ENCODE measurements around the gene KHDC4. TPM values are rescaled to one million over a fixed set of nuclear protein-coding genes. Genes with fewer than 3 reads are reported as not detected.

KHDC4 gene
- polyA plus RNA-seq, 5 donors = 62.3 to 92.7 (median 70.7) TPM

- DNase-seq = peak in 1 of 2 donors; percentile 26
Observed at GRCh38 chr1:155871390-155871789, 62.8 kb downstream of the KHDC4 start.

- no peak for DNase-seq
Observed at GRCh38 chr1:155867766-155868165, 66.4 kb downstream of the KHDC4 start.

GRCh38 chr1:155864393-155864792 is 69.8 kb downstream of the KHDC4 start:
- DNase-seq = no peak

Other genes starting within 250 kb of the KHDC4 start
- 10 to 100 TPM; 75.9 to 89.1 (median 83.6) TPM for gene YY1AP1, start 245.6 kb downstream of the KHDC4 start, polyA plus RNA-seq (ENCODE audit: insufficient read depth in 1 of 5, insufficient read length in 5 of 5, low replicate concordance in 1 of 5)
- gene DAP3, start 245.3 kb downstream of the KHDC4 start, polyA plus RNA-seq (ENCODE audit: insufficient read depth in 1 of 5, insufficient read length in 5 of 5, low replicate concordance in 1 of 5) = 100 to 1,000 TPM; 115 to 141 (median 135) TPM
- 10 to 100 TPM; 47.3 to 64.9 (median 61.8) TPM for gene GON4L, start 77.2 kb downstream of the KHDC4 start, polyA plus RNA-seq (ENCODE audit: insufficient read depth in 1 of 5, insufficient read length in 5 of 5, low replicate concordance in 1 of 5)
- 10 to 100 TPM in 4 of 5 donors, 1 to 10 TPM in 1; 8.7 to 13.8 (median 13.1) TPM for gene SYT11, start 74.8 kb downstream of the KHDC4 start, polyA plus RNA-seq (ENCODE audit: insufficient read depth in 1 of 5, insufficient read length in 5 of 5, low replicate concordance in 1 of 5)
- 10 to 100 TPM; 40.1 to 53.1 (median 48.8) TPM for gene RIT1, start 23.1 kb downstream of the KHDC4 start, polyA plus RNA-seq (ENCODE audit: insufficient read depth in 1 of 5, insufficient read length in 5 of 5, low replicate concordance in 1 of 5)
- under 1 TPM in 4 of 5 donors, not detected in 1; 0.09 to 0.34 (median 0.22) TPM for gene RXFP4, start 7.2 kb upstream of the KHDC4 start, polyA plus RNA-seq (ENCODE audit: insufficient read depth in 1 of 5, insufficient read length in 5 of 5, low replicate concordance in 1 of 5)
- 100 to 1,000 TPM; 179 to 260 (median 212) TPM for gene ARHGEF2, start 44.1 kb upstream of the KHDC4 start, polyA plus RNA-seq (ENCODE audit: insufficient read depth in 1 of 5, insufficient read length in 5 of 5, low replicate concordance in 1 of 5)
- 100 to 1,000 TPM; 493 to 557 (median 530) TPM for gene SSR2, start 86.5 kb upstream of the KHDC4 start, polyA plus RNA-seq (ENCODE audit: insufficient read depth in 1 of 5, insufficient read length in 5 of 5, low replicate concordance in 1 of 5)
- 10 to 100 TPM; 57.6 to 71.5 (median 63.0) TPM for gene UBQLN4, start 119.4 kb upstream of the KHDC4 start, polyA plus RNA-seq (ENCODE audit: insufficient read depth in 1 of 5, insufficient read length in 5 of 5, low replicate concordance in 1 of 5)
- gene LAMTOR2, start 120.4 kb upstream of the KHDC4 start, polyA plus RNA-seq (ENCODE audit: insufficient read depth in 1 of 5, insufficient read length in 5 of 5, low replicate concordance in 1 of 5) = 10 to 100 TPM; 38.2 to 54.2 (median 44.5) TPM
- gene RAB25, start 126.7 kb upstream of the KHDC4 start, polyA plus RNA-seq (ENCODE audit: insufficient read depth in 1 of 5, insufficient read length in 5 of 5, low replicate concordance in 1 of 5) = 10 to 100 TPM; 53.6 to 71.0 (median 66.5) TPM
- 10 to 100 TPM; 44.1 to 53.0 (median 48.9) TPM for gene MEX3A, start 148.1 kb upstream of the KHDC4 start, polyA plus RNA-seq (ENCODE audit: insufficient read depth in 1 of 5, insufficient read length in 5 of 5, low replicate concordance in 1 of 5)
- gene LMNA, start 180.3 kb upstream of the KHDC4 start, polyA plus RNA-seq (ENCODE audit: insufficient read depth in 1 of 5, insufficient read length in 5 of 5, low replicate concordance in 1 of 5) = 100 to 1,000 TPM in 1 of 5 donors, 10 to 100 TPM in 4; 71.3 to 128 (median 78.0) TPM
- gene SEMA4A, start 219.2 kb upstream of the KHDC4 start, polyA plus RNA-seq (ENCODE audit: insufficient read depth in 1 of 5, insufficient read length in 5 of 5, low replicate concordance in 1 of 5) = 10 to 100 TPM; 15.2 to 26.3 (median 24.5) TPM

Measured in right lung (tissue), 5 donors.